GM19240 (cell line): ENCODE data around the gene HEXD.
A peak's percentile ranks its signal among the peaks of the same experiment; 100 is the strongest.
"Not testable (repeated sequence)": the region's sequence is repeated elsewhere in the genome, so short reads cannot be mapped to it uniquely, and the experiment has no call there.

ENCODE experiments used
- DNase-seq: peaks from one replicate; pipeline ENCODE4 v3.0.0; 2011; ENCODE audit warnings: low spot score; ENCODE audit not compliant: insufficient read length

The HEXD gene

GRCh38 chr17:82457073-82457928 lies 39.2 kb downstream of the HEXD start:
- no peak for DNase-seq

- DNase-seq = no peak
These were observed 39.7 kb downstream of the HEXD start for GRCh38 chr17:82457929-82458178.

GRCh38 chr17:82458179-82458884 lies 40.2 kb downstream of the HEXD start, which contains the start of gene NARF:
TSS of gene NARF (plus strand) at chr17:82458741. CDS start at chr17:82458804, 63 bp downstream.
- DNase-seq = peak; percentile 96

GRCh38 chr17:82458885-82459424 lies 40.8 kb downstream of the HEXD start:
- DNase-seq = no peak

- not testable (repeated sequence) for DNase-seq
These were observed 41.8 kb downstream of the HEXD start for GRCh38 chr17:82459936-82460335.

GRCh38 chr17:82461827-82462524 lies 43.8 kb downstream of the HEXD start:
- no peak for DNase-seq

GRCh38 chr17:82463391-82463790 lies 45.2 kb downstream of the HEXD start:
- no peak for DNase-seq

GRCh38 chr17:82463925-82464566 lies 45.9 kb downstream of the HEXD start:
- DNase-seq = no peak

- no peak for DNase-seq
These were observed 46.4 kb downstream of the HEXD start for GRCh38 chr17:82464567-82464929.

GRCh38 chr17:82465023-82465603 lies 47.0 kb downstream of the HEXD start:
- no peak for DNase-seq

GRCh38 chr17:82468692-82469091 lies 50.5 kb downstream of the HEXD start:
- no peak for DNase-seq

- no peak for DNase-seq
These were observed 51.9 kb downstream of the HEXD start for GRCh38 chr17:82470065-82470464.

- no peak for DNase-seq
These were observed 56.3 kb downstream of the HEXD start for GRCh38 chr17:82474223-82475010.

- DNase-seq = no peak
These were observed 57.3 kb downstream of the HEXD start for GRCh38 chr17:82475458-82475857.

- DNase-seq = no peak
These were observed 59.8 kb downstream of the HEXD start for GRCh38 chr17:82477934-82478333.

- DNase-seq = no peak
These were observed 61.5 kb downstream of the HEXD start for GRCh38 chr17:82479602-82480001.

- DNase-seq = no peak
These were observed 62.2 kb downstream of the HEXD start for GRCh38 chr17:82480318-82480717.

- no peak for DNase-seq
These were observed 65.1 kb downstream of the HEXD start for GRCh38 chr17:82483204-82483660.

- DNase-seq = no peak
These were observed 65.7 kb downstream of the HEXD start for GRCh38 chr17:82483836-82484235.
